Measurements from ENCODE around the gene ERBIN. TPM values are rescaled to one million over a fixed set of nuclear protein-coding genes. Genes with fewer than 3 reads are reported as not detected.

The ERBIN gene
- total RNA-seq, 2 donors from 2014 or later: 96.2 to 98.6 TPM

- Mint-ChIP-seq H3K4me3 (no peak overlapping the region), H3K36me3 (ENCODE audit: low read depth) (peaks cover 2% of the 10 kb centered on the region), H3K27ac (no peak overlapping the region), H3K27me3 (no peaks in the 10 kb centered on the region), H3K4me1 (peaks cover 4% of the 10 kb centered on the region)
- ATAC-seq: no peak
- no peak for DNase-seq
- no peaks in the 10 kb centered on the region for H3K9me3 ChIP-seq (ENCODE audit: control insufficient read depth, low read length, poor library complexity, severe bottlenecking)
These were observed 145.7 kb downstream of the ERBIN start for GRCh38 chr5:66072031-66072430.

- H3K4me3 Mint-ChIP-seq: no peak overlapping the region
These were observed 148.5 kb downstream of the ERBIN start for GRCh38 chr5:66074901-66075300.

GRCh38 chr5:66080664-66081063 lies 154.3 kb downstream of the ERBIN start:
- ATAC-seq (no peak), DNase-seq (no peak)
- H3K4me3 Mint-ChIP-seq: no peak overlapping the region
- peaks cover 2% of the 10 kb centered on the region for H3K36me3 Mint-ChIP-seq (ENCODE audit: low read depth)
- H3K27me3 Mint-ChIP-seq: no peaks in the 10 kb centered on the region
- no peaks in the 10 kb centered on the region for H3K9me3 ChIP-seq (ENCODE audit: control insufficient read depth, low read length, poor library complexity, severe bottlenecking)
- H3K4me1 Mint-ChIP-seq: no peaks in the 10 kb centered on the region
- H3K27ac Mint-ChIP-seq: no peak overlapping the region

More at GRCh38 chr5:66074901-66075300, 148.5 kb downstream of the ERBIN start:
- H3K27ac Mint-ChIP-seq: no peak overlapping the region
- peaks cover 4% of the 10 kb centered on the region for H3K4me1 Mint-ChIP-seq
- no peaks in the 10 kb centered on the region for H3K27me3 Mint-ChIP-seq
- DNase-seq (no peak), ATAC-seq (no peak)
- peaks cover 3% of the 10 kb centered on the region for H3K36me3 Mint-ChIP-seq (ENCODE audit: low read depth)
- H3K9me3 ChIP-seq (ENCODE audit: control insufficient read depth, low read length, poor library complexity, severe bottlenecking): no peaks in the 10 kb centered on the region

GRCh38 chr5:66089384-66089783 lies 163.0 kb downstream of the ERBIN start:
- DNase-seq: no peak
- Mint-ChIP-seq H3K4me3 (no peak overlapping the region), H3K4me1 (no peaks in the 10 kb centered on the region), H3K36me3 (ENCODE audit: low read depth) (peaks cover 4% of the 10 kb centered on the region), H3K27ac (no peak overlapping the region), H3K27me3 (no peaks in the 10 kb centered on the region)
- no peak for ATAC-seq
- peaks cover 5% of the 10 kb centered on the region for H3K9me3 ChIP-seq (ENCODE audit: control insufficient read depth, low read length, poor library complexity, severe bottlenecking)

- DNase-seq (no peak), ATAC-seq (no peak)
- H3K4me3 Mint-ChIP-seq: no peak overlapping the region
- no peak overlapping the region for H3K27ac Mint-ChIP-seq
- no peaks in the 10 kb centered on the region for H3K36me3 Mint-ChIP-seq (ENCODE audit: low read depth)
- H3K27me3 Mint-ChIP-seq: no peaks in the 10 kb centered on the region
- peaks cover 14% of the 10 kb centered on the region for H3K9me3 ChIP-seq (ENCODE audit: control insufficient read depth, low read length, poor library complexity, severe bottlenecking)
- H3K4me1 Mint-ChIP-seq: no peaks in the 10 kb centered on the region
These were observed 174.5 kb downstream of the ERBIN start for GRCh38 chr5:66100851-66101250.

- H3K4me1 Mint-ChIP-seq: no peaks in the 10 kb centered on the region
- H3K36me3 Mint-ChIP-seq (ENCODE audit: low read depth): no peaks in the 10 kb centered on the region
- no peaks in the 10 kb centered on the region for H3K27me3 Mint-ChIP-seq
- no peak overlapping the region for H3K4me3 Mint-ChIP-seq
- H3K9me3 ChIP-seq (ENCODE audit: control insufficient read depth, low read length, poor library complexity, severe bottlenecking): peaks cover 5% of the 10 kb centered on the region
- ATAC-seq (no peak), DNase-seq (no peak)
- no peak overlapping the region for H3K27ac Mint-ChIP-seq
These were observed 186.8 kb downstream of the ERBIN start for GRCh38 chr5:66113160-66113559.

GRCh38 chr5:66118304-66118703 lies 191.9 kb downstream of the ERBIN start:
- Mint-ChIP-seq H3K36me3 (ENCODE audit: low read depth) (peaks cover 2% of the 10 kb centered on the region), H3K27ac (no peak overlapping the region), H3K27me3 (no peaks in the 10 kb centered on the region), H3K4me1 (no peaks in the 10 kb centered on the region), H3K4me3 (no peak overlapping the region)
- ATAC-seq (no peak), DNase-seq (no peak)
- peaks cover 5% of the 10 kb centered on the region for H3K9me3 ChIP-seq (ENCODE audit: control insufficient read depth, low read length, poor library complexity, severe bottlenecking)

- no peaks in the 10 kb centered on the region for H3K9me3 ChIP-seq (ENCODE audit: control insufficient read depth, low read length, poor library complexity, severe bottlenecking)
- no peak for DNase-seq
- Mint-ChIP-seq H3K4me3 (no peak overlapping the region), H3K36me3 (ENCODE audit: low read depth) (peaks cover 2% of the 10 kb centered on the region), H3K4me1 (no peaks in the 10 kb centered on the region), H3K27me3 (no peaks in the 10 kb centered on the region), H3K27ac (no peak overlapping the region)
- no peak for ATAC-seq
These were observed 196.1 kb downstream of the ERBIN start for GRCh38 chr5:66122379-66123034.

- no peak for ATAC-seq
- H3K4me1 Mint-ChIP-seq: no peaks in the 10 kb centered on the region
- no peaks in the 10 kb centered on the region for H3K27me3 Mint-ChIP-seq
- no peak overlapping the region for H3K4me3 Mint-ChIP-seq
- H3K9me3 ChIP-seq (ENCODE audit: control insufficient read depth, low read length, poor library complexity, severe bottlenecking): no peaks in the 10 kb centered on the region
- DNase-seq: no peak
- no peak overlapping the region for H3K27ac Mint-ChIP-seq
- peaks cover 4% of the 10 kb centered on the region for H3K36me3 Mint-ChIP-seq (ENCODE audit: low read depth)
These were observed 202.8 kb downstream of the ERBIN start for GRCh38 chr5:66129144-66129543.

GRCh38 chr5:66130493-66130892 lies 204.1 kb downstream of the ERBIN start:
- Mint-ChIP-seq H3K27me3 (no peaks in the 10 kb centered on the region), H3K4me3 (no peak overlapping the region), H3K27ac (no peak overlapping the region)

More at GRCh38 chr5:66130493-66130892, 204.1 kb downstream of the ERBIN start:
- H3K36me3 Mint-ChIP-seq (ENCODE audit: low read depth): peaks cover 4% of the 10 kb centered on the region
- H3K9me3 ChIP-seq (ENCODE audit: control insufficient read depth, low read length, poor library complexity, severe bottlenecking): no peaks in the 10 kb centered on the region
- H3K4me1 Mint-ChIP-seq: no peaks in the 10 kb centered on the region
- DNase-seq (no peak), ATAC-seq (no peak)

Other genes with a start within 250 kb of the ERBIN start
- gene SGTB, start 204.5 kb upstream of the ERBIN start, total RNA-seq: 10 to 100 TPM; 52.7 to 52.8 TPM
- 1 to 10 TPM; 1.8 to 2.3 TPM for gene NLN, start 204.4 kb upstream of the ERBIN start, total RNA-seq
- 100 to 1,000 TPM; 151 to 154 TPM for gene SREK1, start 217.7 kb downstream of the ERBIN start, total RNA-seq